AG10803 (cell line): ENCODE measurements around the gene TMEM212.
"Not testable (repeated sequence)": the region's sequence is repeated elsewhere in the genome, so short reads cannot be mapped to it uniquely, and the experiment has no call there.

Source experiments
- DNase-seq: peaks from one replicate; pipeline ENCODE4 v3.0.0; 2010; ENCODE audit warnings: low read depth
- H3K4me3 ChIP-seq: 2 replicates; pipeline ENCODE4 v1.5.1; 2011; ENCODE audit warnings: mild to moderate bottlenecking, low read length, control low read depth
- TF ChIP-seq, protein P1 (sequence below): conservative IDR thresholded peaks from 2 replicates; pipeline ENCODE4 v1.5.1; 2011; ENCODE audit warnings: mild to moderate bottlenecking, low read length, control low read depth, inconsistent platforms

The TMEM212 gene

DNA sequence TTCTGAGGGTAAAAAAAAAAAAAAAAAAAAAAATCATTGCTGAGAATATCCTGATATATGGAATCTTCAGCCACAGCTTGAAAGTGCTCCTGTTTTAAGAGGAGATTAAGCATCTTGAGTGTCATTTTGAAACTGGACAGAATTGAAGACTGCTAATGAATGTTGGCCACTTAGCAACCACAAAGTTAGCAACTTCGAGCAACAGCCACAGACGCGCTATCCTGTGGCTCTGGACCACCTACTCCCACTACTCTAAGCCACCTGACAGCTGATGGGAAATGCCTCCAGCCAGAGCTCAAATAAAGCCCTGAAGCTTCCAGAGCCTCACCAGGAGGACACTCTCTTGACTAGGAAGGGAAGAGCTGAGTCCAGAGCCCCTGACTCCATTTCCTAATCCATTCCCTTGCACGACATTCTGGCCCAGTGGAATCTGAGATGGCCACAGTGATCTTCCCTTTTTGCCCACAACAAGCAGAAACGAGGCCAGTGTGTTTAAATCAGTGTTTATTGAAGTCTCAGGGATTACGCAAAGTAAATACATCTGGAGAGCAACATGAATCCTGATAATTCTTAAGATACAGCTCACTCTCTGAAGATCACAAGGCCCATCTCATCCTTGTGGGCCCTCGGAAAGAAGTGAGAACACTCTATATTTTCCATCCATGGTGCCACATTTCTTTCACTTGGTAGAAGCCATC lies 58.6 kb downstream of the TMEM212 start:
- TF ChIP-seq, protein P1, sequence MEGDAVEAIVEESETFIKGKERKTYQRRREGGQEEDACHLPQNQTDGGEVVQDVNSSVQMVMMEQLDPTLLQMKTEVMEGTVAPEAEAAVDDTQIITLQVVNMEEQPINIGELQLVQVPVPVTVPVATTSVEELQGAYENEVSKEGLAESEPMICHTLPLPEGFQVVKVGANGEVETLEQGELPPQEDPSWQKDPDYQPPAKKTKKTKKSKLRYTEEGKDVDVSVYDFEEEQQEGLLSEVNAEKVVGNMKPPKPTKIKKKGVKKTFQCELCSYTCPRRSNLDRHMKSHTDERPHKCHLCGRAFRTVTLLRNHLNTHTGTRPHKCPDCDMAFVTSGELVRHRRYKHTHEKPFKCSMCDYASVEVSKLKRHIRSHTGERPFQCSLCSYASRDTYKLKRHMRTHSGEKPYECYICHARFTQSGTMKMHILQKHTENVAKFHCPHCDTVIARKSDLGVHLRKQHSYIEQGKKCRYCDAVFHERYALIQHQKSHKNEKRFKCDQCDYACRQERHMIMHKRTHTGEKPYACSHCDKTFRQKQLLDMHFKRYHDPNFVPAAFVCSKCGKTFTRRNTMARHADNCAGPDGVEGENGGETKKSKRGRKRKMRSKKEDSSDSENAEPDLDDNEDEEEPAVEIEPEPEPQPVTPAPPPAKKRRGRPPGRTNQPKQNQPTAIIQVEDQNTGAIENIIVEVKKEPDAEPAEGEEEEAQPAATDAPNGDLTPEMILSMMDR = no peak
- H3K4me3 ChIP-seq = no peak overlapping the region
- peak; percentile 48 for DNase-seq

GRCh38 chr3:171904829-171905228 lies 61.7 kb downstream of the TMEM212 start:
- DNase-seq = peak; percentile 38
- no peak overlapping the region for H3K4me3 ChIP-seq
- TF ChIP-seq, protein P1 = no peak

- not testable (repeated sequence) for H3K4me3 ChIP-seq, DNase-seq
Measured at GRCh38 chr3:171906503-171906902, 63.4 kb downstream of the TMEM212 start.

DNA sequence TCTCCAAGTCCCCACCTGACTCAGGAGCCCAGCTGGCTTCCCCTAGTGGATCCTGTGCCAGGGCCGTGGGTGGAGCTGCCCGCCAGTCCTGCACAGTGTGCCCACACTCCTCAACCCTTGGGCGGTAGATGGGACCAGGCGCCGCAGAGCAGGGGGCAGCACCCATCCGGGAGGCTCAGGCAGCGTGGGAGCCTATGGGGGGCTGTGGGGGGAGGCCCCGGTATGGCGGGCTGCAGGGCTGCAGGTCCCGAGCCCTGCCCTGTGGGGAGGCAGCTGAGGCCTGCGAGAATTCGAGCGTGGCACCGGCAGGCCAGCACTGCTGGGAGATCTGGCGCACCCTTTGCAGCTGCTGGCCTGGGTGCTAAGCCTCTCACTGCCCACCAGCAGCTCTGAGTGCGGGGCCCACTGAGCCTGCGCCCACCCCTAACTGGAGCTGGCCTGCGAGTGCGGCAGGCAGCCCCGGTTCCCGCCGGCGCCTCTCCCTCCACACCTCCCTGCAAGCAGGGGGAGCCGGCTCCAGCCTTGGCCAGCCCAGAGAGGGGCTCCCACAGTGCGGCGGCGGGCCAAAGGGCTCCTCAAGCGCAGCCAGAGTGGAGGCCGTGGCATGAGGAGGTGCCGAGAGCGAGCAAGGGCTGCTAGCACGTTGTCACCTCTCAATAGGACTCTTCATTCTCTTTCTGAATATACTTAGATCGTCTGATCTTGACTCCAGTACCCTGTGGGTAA lies 64.0 kb downstream of the TMEM212 start:
- no peak overlapping the region for H3K4me3 ChIP-seq
- DNase-seq = no peak
- TF ChIP-seq, protein P1 = no peak

- no peak for DNase-seq
- no peak overlapping the region for H3K4me3 ChIP-seq
- TF ChIP-seq, protein P1 = no peak
Measured at GRCh38 chr3:171907761-171908160, 64.6 kb downstream of the TMEM212 start.

- TF ChIP-seq, protein P1 = no peak
- H3K4me3 ChIP-seq = no peak overlapping the region
- no peak for DNase-seq
Measured at GRCh38 chr3:171908731-171909130, 65.6 kb downstream of the TMEM212 start.
